ENCODE results near the gene C22orf39.
"Not testable (repeated sequence)": the region's sequence is repeated elsewhere in the genome, so short reads cannot be mapped to it uniquely, and the experiment has no call there.

C22orf39 gene

GRCh38 chr22:19454156-19454555 is 6.6 kb upstream of the C22orf39 start:
- DNase-seq (ENCODE audit: low spot score), result no peak

- DNase-seq (ENCODE audit: low spot score), result no peak
Observed at GRCh38 chr22:19453718-19454117, 6.2 kb upstream of the C22orf39 start.

DNA sequence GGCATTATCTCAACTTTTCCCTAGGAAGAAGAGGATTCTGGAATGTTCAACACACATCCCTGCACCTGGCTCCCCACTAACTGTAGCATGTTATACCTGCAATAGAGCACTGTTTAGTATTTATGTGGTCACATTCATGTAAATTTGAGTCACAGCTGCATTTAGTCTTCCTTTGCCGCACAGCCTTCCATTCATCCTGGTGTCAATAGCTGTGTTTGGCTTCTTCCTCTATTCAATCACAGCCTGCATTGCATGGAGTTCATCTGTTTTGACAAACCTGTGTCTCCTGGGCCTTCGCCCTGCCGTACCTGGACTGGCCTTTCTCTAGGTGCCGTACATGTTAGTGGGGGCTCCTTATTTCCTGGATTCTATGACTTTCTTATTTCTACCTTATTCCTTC is 4.1 kb upstream of the C22orf39 start:
- no peak for DNase-seq (ENCODE audit: low spot score)

DNA sequence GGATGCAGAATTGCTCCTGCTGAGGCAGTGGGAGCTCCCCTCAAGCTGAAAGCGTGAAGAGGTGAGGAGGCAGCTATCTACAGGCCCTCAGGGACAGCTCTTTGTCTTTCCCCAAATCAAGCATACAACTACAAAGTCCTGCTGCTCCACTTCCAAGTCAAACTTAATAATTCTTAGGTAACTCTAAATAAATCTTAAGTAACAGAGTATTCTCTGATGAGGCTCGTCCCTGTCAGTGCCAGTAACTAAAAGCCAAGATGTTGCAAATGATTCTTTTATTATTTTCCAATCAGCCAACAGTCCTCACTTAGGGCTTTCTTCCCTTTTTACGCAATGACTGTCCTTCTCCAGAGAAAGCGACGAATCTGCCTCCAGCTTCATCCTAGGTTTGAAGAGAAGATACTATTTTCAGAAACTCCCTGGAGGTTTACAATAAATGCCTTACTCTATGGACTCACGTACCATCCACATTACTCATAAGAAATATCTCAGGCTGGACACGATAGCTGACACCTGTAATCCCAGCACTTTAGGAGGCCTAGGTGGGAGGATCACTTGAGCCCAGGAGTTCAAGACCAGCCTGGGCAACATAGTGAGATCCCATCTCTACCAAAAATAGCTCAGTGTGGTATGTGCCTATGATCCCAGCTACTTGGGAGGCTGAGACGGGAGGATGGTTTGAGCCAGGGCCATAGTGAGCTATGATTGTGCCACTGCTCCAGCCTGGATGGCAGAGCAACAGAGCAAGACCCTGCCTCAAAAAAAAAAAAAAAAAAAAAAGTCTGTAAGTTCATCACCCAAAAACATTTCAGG is 3.1 kb upstream of the C22orf39 start:
- no peak for DNase-seq (ENCODE audit: low spot score)

GRCh38 chr22:19449422-19449767 is 1.9 kb upstream of the C22orf39 start:
- DNase-seq (ENCODE audit: low spot score), result no peak

GRCh38 chr22:19448739-19449421 is 1.4 kb upstream of the C22orf39 start:
- no peak for DNase-seq (ENCODE audit: low spot score)

DNA sequence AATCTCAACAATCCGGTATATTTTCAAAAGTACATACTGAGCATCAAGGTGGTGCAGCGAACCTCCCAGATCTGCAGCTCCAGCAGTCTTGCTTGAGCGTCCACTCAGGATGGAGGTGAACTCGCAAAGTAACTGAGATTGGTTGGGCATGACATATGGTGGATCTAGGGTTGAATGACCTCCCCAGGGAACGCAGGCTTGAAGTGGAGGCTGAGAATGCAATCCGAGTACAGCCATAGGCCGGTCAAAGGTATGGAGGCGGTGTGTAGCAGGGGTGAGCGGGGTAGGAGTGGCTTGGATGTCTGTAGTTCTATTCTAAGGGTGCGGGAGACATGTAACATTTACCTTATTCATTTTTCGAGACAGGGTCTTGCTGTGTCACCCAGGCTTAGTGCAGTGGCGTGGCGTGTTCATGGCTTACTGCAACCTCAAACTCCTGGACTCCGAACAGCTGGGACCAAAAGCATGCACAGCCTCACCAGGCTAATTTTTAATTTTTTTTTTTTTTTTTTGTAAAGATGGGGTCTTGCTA is 631 bp upstream of the C22orf39 start:
- DNase-seq (ENCODE audit: low spot score), result peak; percentile 74

DNA sequence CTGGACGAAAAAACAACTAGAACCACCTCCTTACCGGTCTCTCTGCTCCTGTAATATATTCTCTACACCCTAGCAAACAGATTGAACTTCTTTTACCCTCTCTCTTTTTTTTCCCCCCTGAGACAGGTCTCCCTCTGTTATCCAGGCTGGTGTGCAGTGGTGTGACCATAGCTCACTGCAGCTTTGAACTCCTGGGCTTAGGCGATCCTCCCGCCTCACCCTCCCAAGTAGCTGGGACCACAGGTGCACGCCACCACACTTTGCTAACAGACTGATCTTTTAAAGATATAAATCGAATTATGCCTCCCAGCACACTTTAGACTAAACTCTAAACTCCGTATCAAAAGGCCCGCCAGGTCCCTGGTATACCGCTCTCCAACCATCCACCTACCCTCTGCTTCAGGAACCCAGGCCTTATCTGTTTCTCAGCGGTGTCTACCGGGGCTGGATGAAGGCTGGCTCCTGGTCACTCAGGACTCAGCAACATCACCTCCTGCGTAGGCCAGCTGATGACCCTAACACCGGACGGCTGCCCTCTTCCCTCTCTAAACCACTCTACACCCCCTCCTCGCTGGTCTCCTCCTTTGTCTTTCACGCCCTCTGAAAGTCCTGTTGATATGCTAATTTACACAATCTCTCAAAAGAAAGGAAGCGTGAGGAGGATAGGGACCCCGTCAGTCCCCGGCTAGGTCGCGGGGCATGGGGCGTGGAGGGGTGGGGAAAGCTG is 745 bp downstream of the C22orf39 start:
- no peak for DNase-seq (ENCODE audit: low spot score)

- DNase-seq (ENCODE audit: low spot score), result not testable (repeated sequence)
Observed at GRCh38 chr22:19445279-19445982, 2.1 kb downstream of the C22orf39 start.

- DNase-seq (ENCODE audit: low spot score), result no peak
Observed at GRCh38 chr22:19443544-19444211, 3.8 kb downstream of the C22orf39 start.

- no peak for DNase-seq (ENCODE audit: low spot score)
Observed at GRCh38 chr22:19442166-19442565, 5.3 kb downstream of the C22orf39 start.

DNA sequence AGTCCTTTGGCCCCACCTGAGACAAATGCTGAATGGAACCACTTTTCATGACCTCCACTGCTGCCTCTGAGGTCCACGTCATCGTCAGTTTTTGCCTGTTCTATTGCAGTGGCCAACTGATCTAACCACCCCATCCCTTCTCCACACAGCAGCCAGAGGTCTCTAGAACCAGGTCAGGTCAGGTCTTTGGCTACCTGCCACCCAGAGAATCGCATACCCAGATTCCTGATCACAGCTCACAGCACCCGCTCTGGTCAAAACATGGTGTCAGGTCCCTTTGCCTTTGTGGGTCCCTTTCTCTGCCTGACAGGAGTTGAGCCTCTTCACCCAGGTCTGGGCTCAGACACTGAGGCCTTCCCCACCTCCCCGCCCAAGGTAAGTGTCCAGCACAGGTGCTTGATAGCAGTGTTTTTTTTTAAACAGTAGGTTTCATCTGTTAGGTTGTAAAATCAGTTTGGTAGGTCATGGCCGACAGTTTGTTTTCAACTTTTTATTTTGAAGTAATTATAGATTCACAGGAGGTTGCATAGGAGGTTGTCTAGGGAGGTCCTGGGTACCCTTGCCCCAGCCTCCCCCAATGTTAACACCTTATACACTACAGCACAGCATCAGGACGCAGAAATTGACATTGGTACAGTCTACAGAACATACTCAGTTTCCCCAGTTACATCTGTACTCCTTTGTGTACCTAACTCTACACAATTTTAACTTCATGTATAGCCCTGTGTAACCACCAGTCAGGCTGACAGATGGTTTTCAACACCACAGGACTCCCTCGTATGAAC is 6.9 kb downstream of the C22orf39 start:
- no peak for DNase-seq (ENCODE audit: low spot score)

DNA sequence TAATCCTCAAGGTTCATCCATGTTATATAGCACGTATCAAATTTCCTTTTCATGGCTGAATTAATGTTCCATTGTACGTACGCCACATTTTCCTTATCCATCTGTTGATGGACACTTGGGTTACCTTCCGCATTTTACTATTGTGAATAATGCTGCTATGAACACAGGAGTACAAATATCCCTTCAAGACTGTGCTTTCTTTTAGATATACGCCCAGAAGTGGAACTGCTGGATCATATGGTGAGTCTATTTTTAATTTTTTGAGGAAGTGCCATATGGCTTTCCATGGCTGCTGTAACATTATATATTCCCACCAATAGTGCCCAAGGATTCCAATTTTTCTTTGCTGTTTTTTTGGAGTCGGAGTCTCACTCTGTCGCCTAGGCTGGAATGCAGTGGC is 9.2 kb downstream of the C22orf39 start:
- DNase-seq (ENCODE audit: low spot score), result no peak

GRCh38 chr22:19436444-19437161 is 10.9 kb downstream of the C22orf39 start:
- DNase-seq (ENCODE audit: low spot score), result not testable (repeated sequence)

GRCh38 chr22:19434829-19435580 is 12.5 kb downstream of the C22orf39 start:
- no peak for DNase-seq (ENCODE audit: low spot score)

DNA sequence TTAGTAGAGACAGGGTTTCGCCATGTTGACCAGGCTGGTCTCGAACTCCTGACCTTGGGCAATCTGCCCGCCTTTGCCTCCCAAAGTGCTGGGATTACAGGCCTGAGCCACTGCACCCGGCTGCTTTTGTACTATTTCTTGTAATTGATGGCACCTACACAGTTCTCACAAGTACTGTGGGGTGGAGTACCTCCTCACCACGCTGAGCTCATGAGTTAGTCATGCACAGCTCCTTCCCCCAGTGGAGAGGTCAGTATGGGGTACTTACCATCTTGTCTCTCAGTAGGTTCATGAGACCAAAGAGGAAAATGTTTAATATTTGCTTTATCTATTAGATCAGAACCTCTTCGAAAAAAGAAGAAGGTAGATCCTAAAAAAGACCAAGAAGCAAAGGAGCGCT is 13.1 kb downstream of the C22orf39 start:
- no peak for DNase-seq (ENCODE audit: low spot score)

- DNase-seq (ENCODE audit: low spot score), result peak; percentile 91
Observed at GRCh38 chr22:19432133-19432851, 15.2 kb downstream of the C22orf39 start, which contains the start of gene MRPL40. Gene MRPL40, plus strand, starts transcription at chr22:19432545. Its CDS starts 10 bp downstream, at chr22:19432555.

- DNase-seq (ENCODE audit: low spot score), result peak; percentile 81
Observed at GRCh38 chr22:19431649-19432132, 15.8 kb downstream of the C22orf39 start, which contains the start of gene HIRA. Gene HIRA, minus strand, starts transcription at chr22:19431733. Its CDS starts 257 bp downstream, at chr22:19431476.

Data from cerebellar cortex (tissue), 1 donor.